HEK293 (cell line): ENCODE measurements around the gene PCDHGB2.

Source experiments
- CTCF ChIP-seq: fragments of 450-650 bp; formaldehyde crosslinking; IDR thresholded peaks from 2 replicates; pipeline ENCODE4 v1.5.1; 2016; ENCODE audit warnings: missing biosample characterization, missing genetic modification characterization
- HOXA7 ChIP-seq: sonication (generic); formaldehyde crosslinking; IDR thresholded peaks from 2 replicates; pipeline ENCODE4 v1.8.1; 2022; ENCODE audit warnings: missing genetic modification reagents, borderline replicate concordance
- ZBTB10 ChIP-seq: fragments of 450-650 bp; formaldehyde crosslinking; IDR thresholded peaks from 2 replicates; pipeline ENCODE4 v1.5.1; 2016; ENCODE audit warnings: missing biosample characterization, missing genetic modification characterization
- ZFP41 ChIP-seq: fragments of 450-650 bp; formaldehyde crosslinking; IDR thresholded peaks from 2 replicates; pipeline ENCODE4 v1.5.1; 2016; ENCODE audit warnings: missing biosample characterization, missing genetic modification characterization, borderline replicate concordance
- ZNF530 ChIP-seq: fragments of 450-650 bp; formaldehyde crosslinking; IDR thresholded peaks from 2 replicates; pipeline ENCODE4 v1.5.1; 2016; ENCODE audit warnings: low read depth, missing biosample characterization, missing genetic modification characterization
- ZNF777 ChIP-seq: fragments of 450-650 bp; formaldehyde crosslinking; IDR thresholded peaks from 2 replicates; pipeline ENCODE4 v1.5.1; 2017; ENCODE audit warnings: missing biosample characterization, missing genetic modification characterization, borderline replicate concordance
- TF ChIP-seq, protein P1 (sequence below): fragments of 450-650 bp; formaldehyde crosslinking; IDR thresholded peaks from 2 replicates; pipeline ENCODE4 v1.5.1; 2016; ENCODE audit warnings: missing biosample characterization, missing genetic modification characterization

DNA sequence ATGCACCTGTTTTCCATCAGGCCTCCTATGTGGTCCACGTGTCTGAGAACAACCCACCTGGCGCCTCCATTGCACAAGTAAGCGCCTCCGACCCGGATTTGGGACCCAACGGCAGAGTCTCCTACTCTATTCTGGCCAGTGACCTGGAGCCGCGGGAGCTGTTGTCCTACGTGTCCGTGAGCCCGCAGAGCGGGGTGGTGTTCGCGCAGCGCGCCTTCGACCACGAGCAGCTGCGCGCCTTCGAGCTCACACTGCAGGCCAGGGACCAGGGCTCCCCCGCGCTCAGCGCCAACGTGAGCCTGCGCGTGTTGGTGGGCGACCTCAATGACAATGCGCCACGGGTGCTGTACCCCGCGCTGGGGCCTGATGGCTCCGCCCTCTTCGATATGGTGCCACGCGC is 8.2 kb upstream of the PCDHGB2 start:
- TF ChIP-seq ZBTB10 (tag by site-specific recombination) (no peak), ZNF777 (tag by site-specific recombination) (no peak), CTCF (no peak), HOXA7 (CRISPR knock-in tag) (no peak), ZFP41 (no peak), ZNF530 (no peak)
- TF ChIP-seq, protein P1, sequence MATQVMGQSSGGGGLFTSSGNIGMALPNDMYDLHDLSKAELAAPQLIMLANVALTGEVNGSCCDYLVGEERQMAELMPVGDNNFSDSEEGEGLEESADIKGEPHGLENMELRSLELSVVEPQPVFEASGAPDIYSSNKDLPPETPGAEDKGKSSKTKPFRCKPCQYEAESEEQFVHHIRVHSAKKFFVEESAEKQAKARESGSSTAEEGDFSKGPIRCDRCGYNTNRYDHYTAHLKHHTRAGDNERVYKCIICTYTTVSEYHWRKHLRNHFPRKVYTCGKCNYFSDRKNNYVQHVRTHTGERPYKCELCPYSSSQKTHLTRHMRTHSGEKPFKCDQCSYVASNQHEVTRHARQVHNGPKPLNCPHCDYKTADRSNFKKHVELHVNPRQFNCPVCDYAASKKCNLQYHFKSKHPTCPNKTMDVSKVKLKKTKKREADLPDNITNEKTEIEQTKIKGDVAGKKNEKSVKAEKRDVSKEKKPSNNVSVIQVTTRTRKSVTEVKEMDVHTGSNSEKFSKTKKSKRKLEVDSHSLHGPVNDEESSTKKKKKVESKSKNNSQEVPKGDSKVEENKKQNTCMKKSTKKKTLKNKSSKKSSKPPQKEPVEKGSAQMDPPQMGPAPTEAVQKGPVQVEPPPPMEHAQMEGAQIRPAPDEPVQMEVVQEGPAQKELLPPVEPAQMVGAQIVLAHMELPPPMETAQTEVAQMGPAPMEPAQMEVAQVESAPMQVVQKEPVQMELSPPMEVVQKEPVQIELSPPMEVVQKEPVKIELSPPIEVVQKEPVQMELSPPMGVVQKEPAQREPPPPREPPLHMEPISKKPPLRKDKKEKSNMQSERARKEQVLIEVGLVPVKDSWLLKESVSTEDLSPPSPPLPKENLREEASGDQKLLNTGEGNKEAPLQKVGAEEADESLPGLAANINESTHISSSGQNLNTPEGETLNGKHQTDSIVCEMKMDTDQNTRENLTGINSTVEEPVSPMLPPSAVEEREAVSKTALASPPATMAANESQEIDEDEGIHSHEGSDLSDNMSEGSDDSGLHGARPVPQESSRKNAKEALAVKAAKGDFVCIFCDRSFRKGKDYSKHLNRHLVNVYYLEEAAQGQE: no peak
